HCT116 (cell line): ENCODE measurements around the gene SFXN3. TPM values are rescaled to one million over a fixed set of nuclear protein-coding genes. Genes with fewer than 3 reads are reported as not detected.

Experiments
- ATAC-seq: fragments of 200-7000 bp; cut with Tn5 transposase; 2 replicates; pipeline ENCODE4 v1.9.1; 2020; ENCODE audit warnings: mild to moderate bottlenecking, moderate library complexity
- BruUV-seq: library from RNA; stranded (reverse); fragments of 400-500 nt; replicated peaks from 2 replicates; lab custom pipeline; 2021; lab: Mats Ljungman, UMichigan
- CTCF ChIA-PET: fragments of 300-600 bp; sonication (Branson Sonifier 250); formaldehyde crosslinking; loops from one replicate; lab custom pipeline; 2021; ENCODE audit warnings: antibody characterized with exemption; lab: Charles Lee
- POLR2A ChIA-PET: fragments of 300-600, 350-600 bp; sonication (Branson Sonifier 250); formaldehyde crosslinking; loops from one replicate; lab custom pipeline; 2021; ENCODE audit warnings: antibody characterized with exemption; lab: Charles Lee
- RAD21 ChIA-PET, 2 experiments: fragments of 300-600 bp; sonication (Branson Sonifier 250); formaldehyde crosslinking; loops; one replicate each; lab custom pipeline; 2023; ENCODE audit warnings: low total read pairs in 2 of 2; ENCODE audit not compliant: uncharacterized antibody in 2 of 2, unreplicated experiment in 2 of 2, low non-redundant PET in 1 of 2; lab: Charles Lee
- DNase-seq: peaks from one replicate; pipeline ENCODE4 v3.0.0-alpha.2; 2010; ENCODE audit warnings: low read depth, low spot score
- H2AFZ ChIP-seq: fragments of 200-600 bp; shearing (Covaris generic), sonication (generic); 2 replicates; pipeline ENCODE4 v1.6.1; 2017; ENCODE audit warnings: low read depth, mixed run types, mixed read lengths, antibody characterized with exemption, low read length; ENCODE audit not compliant: poor library complexity, severe bottlenecking
- H3K27ac ChIP-seq: 2 replicates; pipeline ENCODE4 v1.5.1; 2012; ENCODE audit warnings: low read depth, low read length
- H3K27me3 ChIP-seq: fragments of 200-600 bp; sonication (generic); 2 replicates; pipeline ENCODE4 v1.6.1; 2016; ENCODE audit warnings: mixed run types, low read length, mixed read lengths; ENCODE audit not compliant: insufficient read depth
- H3K36me3 ChIP-seq, 2 experiments: fragments of 200-500 bp in 1 of 2; fragments of 200-600 bp in 1 of 2; sonication (Bioruptor generic) in 1 of 2; sonication (generic) in 1 of 2; 2 replicates each; pipeline versions ENCODE4 v1.5.1 to v1.6.1; 2014 to 2016; ENCODE audit warnings: low read length in 2 of 2, inconsistent platforms in 1 of 2, mixed read lengths in 1 of 2, mixed run types in 1 of 2; ENCODE audit not compliant: insufficient read depth in 2 of 2, control insufficient read depth in 1 of 2
- H3K4me1 ChIP-seq, 2 experiments: fragments of 200-600 bp in 1 of 2; sonication (generic) in 1 of 2; 2 replicates each; pipeline versions ENCODE4 v1.5.1 to v1.6.1; 2012 to 2017; ENCODE audit warnings: low read length in 2 of 2, inconsistent platforms in 1 of 2, mild to moderate bottlenecking in 1 of 2, mixed read lengths in 1 of 2, mixed run types in 1 of 2, moderate library complexity in 1 of 2; ENCODE audit not compliant: insufficient read depth in 2 of 2, control insufficient read depth in 1 of 2
- H3K4me2 ChIP-seq: fragments of 200-600 bp; sonication (generic); 2 replicates; pipeline ENCODE4 v1.6.1; 2017; ENCODE audit warnings: mixed run types, low read length, mixed read lengths
- H3K4me3 ChIP-seq, 2 experiments: fragments of 200-600 bp in 1 of 2; sonication (generic) in 1 of 2; replicated peaks in 1 of 2; 2 replicates each; pipeline ENCODE4 v1.5.1; 2011 to 2016; ENCODE audit warnings: low read length in 2 of 2, control low read depth in 1 of 2, low read depth in 1 of 2, mild to moderate bottlenecking in 1 of 2, mixed read lengths in 1 of 2, mixed run types in 1 of 2
- H3K79me2 ChIP-seq: fragments of 200-600 bp; sonication (generic); 2 replicates; pipeline ENCODE4 v1.6.1; 2017; ENCODE audit warnings: mild to moderate bottlenecking, mixed run types, low read length, moderate library complexity, mixed read lengths; ENCODE audit not compliant: insufficient read depth
- H3K9ac ChIP-seq: fragments of 200-600 bp; sonication (generic); 2 replicates; pipeline ENCODE4 v1.6.1; 2016; ENCODE audit warnings: low read length, mixed read lengths
- H3K9me2 ChIP-seq: fragments of 200-600 bp; sonication (generic), shearing (Covaris generic); 2 replicates; pipeline ENCODE4 v1.6.1; 2017; ENCODE audit warnings: mixed run types, mild to moderate bottlenecking, moderate library complexity; ENCODE audit not compliant: insufficient read depth
- H3K9me3 ChIP-seq, 2 experiments: fragments of 200-500 bp in 1 of 2; fragments of 200-600 bp in 1 of 2; sonication (Bioruptor generic) in 1 of 2; sonication (generic) in 1 of 2; 2 replicates each; pipeline ENCODE4 v1.6.1; 2014 to 2017; ENCODE audit warnings: low read length in 2 of 2, mixed read lengths in 2 of 2, inconsistent platforms in 1 of 2, low read depth in 1 of 2, mild to moderate bottlenecking in 1 of 2, mixed run types in 1 of 2, moderate library complexity in 1 of 2; ENCODE audit not compliant: control insufficient read depth in 1 of 2, insufficient read depth in 1 of 2
- H4K20me1 ChIP-seq: fragments of 200-600 bp; sonication (generic), shearing (Covaris generic); 2 replicates; pipeline ENCODE4 v1.6.1; 2017; ENCODE audit warnings: mixed run types, mild to moderate bottlenecking, moderate library complexity; ENCODE audit not compliant: insufficient read depth
- ATF3 ChIP-seq: IDR thresholded peaks from 2 replicates; pipeline ENCODE4 v1.6.1; 2012
- CBX3 ChIP-seq: IDR thresholded peaks from 2 replicates; pipeline ENCODE4 v1.6.1; 2012; ENCODE audit warnings: low read depth
- CEBPB ChIP-seq: IDR thresholded peaks from 2 replicates; pipeline ENCODE4 v1.6.1; 2012; ENCODE audit warnings: low read depth
- EGR1 ChIP-seq: IDR thresholded peaks from 2 replicates; pipeline ENCODE4 v1.6.1; 2012; ENCODE audit warnings: low read depth
- EZH2phosphoT487 ChIP-seq: fragments of 200-600 bp; IDR thresholded peaks from 2 replicates; pipeline ENCODE4 v1.6.1; 2018; ENCODE audit warnings: antibody characterized with exemption, borderline replicate concordance
- FOSL1 ChIP-seq: IDR thresholded peaks from 2 replicates; pipeline ENCODE4 v1.6.1; 2012; ENCODE audit warnings: low read depth
- JUND ChIP-seq: IDR thresholded peaks from 2 replicates; pipeline ENCODE4 v1.6.1; 2012
- MAX ChIP-seq: IDR thresholded peaks from 2 replicates; pipeline ENCODE4 v1.6.1; 2012
- POLR2AphosphoS5 ChIP-seq: IDR thresholded peaks from 2 replicates; pipeline ENCODE4 v1.6.1; 2011; ENCODE audit warnings: mild to moderate bottlenecking, low read depth, low read length, moderate library complexity
- RAD21 ChIP-seq: IDR thresholded peaks from 2 replicates; pipeline ENCODE4 v1.6.1; 2012; ENCODE audit warnings: low read depth, mild to moderate bottlenecking
- SP1 ChIP-seq: IDR thresholded peaks from 2 replicates; pipeline ENCODE4 v1.6.1; 2012; ENCODE audit warnings: low read depth
- YY1 ChIP-seq: IDR thresholded peaks from 2 replicates; pipeline ENCODE4 v1.6.1; 2011; ENCODE audit warnings: low read length, low read depth, moderate library complexity, mild to moderate bottlenecking; ENCODE audit not compliant: insufficient replicate concordance; ENCODE audit errors: extremely low read depth
- ZFX ChIP-seq: fragments of 450-650 bp; IDR thresholded peaks from 2 replicates; pipeline ENCODE4 v1.6.1; 2017
- intact Hi-C: fragments of 100-400 bp; cut with micrococcal nuclease; formaldehyde crosslinking; loops from 2 replicates; pipeline ENCODE4 v1.10.0; 2022
- total RNA-seq: library from RNA; stranded (reverse); gene quantifications from one replicate; pipeline ENCODE4 v1.2.1, GENCODE V29; 2021; ENCODE audit not compliant: unreplicated experiment
- TF ChIP-seq, protein P1 (sequence below): IDR thresholded peaks from 2 replicates; pipeline ENCODE4 v1.6.1; 2012; ENCODE audit warnings: low read depth
- TF ChIP-seq, protein P2 (sequence below), 3 experiments: fragments of 200-600 bp in 1 of 3; sonication (generic) in 1 of 3; IDR thresholded peaks in 2 of 3; conservative IDR thresholded peaks in 1 of 3; 2 replicates each; pipeline ENCODE4 v1.5.1; 2012 to 2017; ENCODE audit warnings: low read depth in 2 of 3, low read length in 2 of 3, antibody characterized with exemption in 1 of 3, borderline replicate concordance in 1 of 3, control low read depth in 1 of 3, mild to moderate bottlenecking in 1 of 3, mixed read lengths in 1 of 3, mixed run types in 1 of 3, moderate library complexity in 1 of 3; ENCODE audit not compliant: insufficient read depth in 1 of 3

The SFXN3 gene
- total RNA-seq, 1 experiment from 2014 or later, result 52.5 TPM

DNA sequence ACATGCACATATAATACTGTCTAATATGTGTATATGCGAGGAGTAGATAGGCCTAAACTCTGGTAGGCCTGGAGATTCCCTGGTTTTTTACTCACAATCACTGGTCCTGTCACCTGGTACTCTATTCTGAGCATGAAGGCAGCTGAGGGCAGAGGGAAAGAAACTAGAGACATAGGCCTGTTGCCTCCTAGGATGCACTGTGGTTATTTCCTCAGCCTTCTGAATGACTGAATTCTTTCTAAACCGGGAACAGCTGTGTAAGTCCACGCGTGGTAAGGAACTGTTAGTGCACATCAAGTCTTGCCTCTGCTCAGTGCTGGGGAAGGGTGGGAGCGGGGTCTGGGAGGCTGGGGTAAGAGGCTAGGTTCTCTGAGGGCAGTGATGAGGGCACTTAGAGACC is 38.4 kb downstream of the SFXN3 start:
- no peak for ATAC-seq
- no peaks in the 10 kb centered on the region for H3K27me3 ChIP-seq
- H3K79me2 ChIP-seq, result no peaks in the 10 kb centered on the region
- no TSS peak for BruUV-seq
- CTCF ChIA-PET, result interaction anchor here (0.7 to 8.3 kb wide), 7 partner anchors 8 to 72 kb away, joined by 3 to 91 read pairs (median 9); partner anchors contain the start of gene KAZALD1
- H3K9me3 ChIP-seq, result no peaks in the 10 kb centered on the region
- no peaks in the 10 kb centered on the region for H3K9me2 ChIP-seq
- H3K36me3 ChIP-seq, result no peaks in the 10 kb centered on the region
- RAD21 ChIA-PET, result interaction anchor here in 1 of 2 experiments (1.5 kb wide), 1 partner anchor 9 kb away, joined by 4 read pairs; no protein-coding TSS in a partner anchor
- no peak overlapping the region for H3K9ac ChIP-seq
- H4K20me1 ChIP-seq, result no peaks in the 10 kb centered on the region
- H3K4me1 ChIP-seq, result peaks cover 20 to 60% of the 10 kb centered on the region in 2 experiments
- no peak overlapping the region for H3K4me2 ChIP-seq
- no peak for TF ChIP-seq ZFX
- TF ChIP-seq POLR2AphosphoS5, result no peak
- no peak for TF ChIP-seq FOSL1
- TF ChIP-seq, protein P1, sequence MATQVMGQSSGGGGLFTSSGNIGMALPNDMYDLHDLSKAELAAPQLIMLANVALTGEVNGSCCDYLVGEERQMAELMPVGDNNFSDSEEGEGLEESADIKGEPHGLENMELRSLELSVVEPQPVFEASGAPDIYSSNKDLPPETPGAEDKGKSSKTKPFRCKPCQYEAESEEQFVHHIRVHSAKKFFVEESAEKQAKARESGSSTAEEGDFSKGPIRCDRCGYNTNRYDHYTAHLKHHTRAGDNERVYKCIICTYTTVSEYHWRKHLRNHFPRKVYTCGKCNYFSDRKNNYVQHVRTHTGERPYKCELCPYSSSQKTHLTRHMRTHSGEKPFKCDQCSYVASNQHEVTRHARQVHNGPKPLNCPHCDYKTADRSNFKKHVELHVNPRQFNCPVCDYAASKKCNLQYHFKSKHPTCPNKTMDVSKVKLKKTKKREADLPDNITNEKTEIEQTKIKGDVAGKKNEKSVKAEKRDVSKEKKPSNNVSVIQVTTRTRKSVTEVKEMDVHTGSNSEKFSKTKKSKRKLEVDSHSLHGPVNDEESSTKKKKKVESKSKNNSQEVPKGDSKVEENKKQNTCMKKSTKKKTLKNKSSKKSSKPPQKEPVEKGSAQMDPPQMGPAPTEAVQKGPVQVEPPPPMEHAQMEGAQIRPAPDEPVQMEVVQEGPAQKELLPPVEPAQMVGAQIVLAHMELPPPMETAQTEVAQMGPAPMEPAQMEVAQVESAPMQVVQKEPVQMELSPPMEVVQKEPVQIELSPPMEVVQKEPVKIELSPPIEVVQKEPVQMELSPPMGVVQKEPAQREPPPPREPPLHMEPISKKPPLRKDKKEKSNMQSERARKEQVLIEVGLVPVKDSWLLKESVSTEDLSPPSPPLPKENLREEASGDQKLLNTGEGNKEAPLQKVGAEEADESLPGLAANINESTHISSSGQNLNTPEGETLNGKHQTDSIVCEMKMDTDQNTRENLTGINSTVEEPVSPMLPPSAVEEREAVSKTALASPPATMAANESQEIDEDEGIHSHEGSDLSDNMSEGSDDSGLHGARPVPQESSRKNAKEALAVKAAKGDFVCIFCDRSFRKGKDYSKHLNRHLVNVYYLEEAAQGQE, result no peak
- TF ChIP-seq ATF3, result no peak
- TF ChIP-seq JUND, result no peak
- no peak for TF ChIP-seq MAX
- TF ChIP-seq SP1, result no peak
- TF ChIP-seq, protein P2, sequence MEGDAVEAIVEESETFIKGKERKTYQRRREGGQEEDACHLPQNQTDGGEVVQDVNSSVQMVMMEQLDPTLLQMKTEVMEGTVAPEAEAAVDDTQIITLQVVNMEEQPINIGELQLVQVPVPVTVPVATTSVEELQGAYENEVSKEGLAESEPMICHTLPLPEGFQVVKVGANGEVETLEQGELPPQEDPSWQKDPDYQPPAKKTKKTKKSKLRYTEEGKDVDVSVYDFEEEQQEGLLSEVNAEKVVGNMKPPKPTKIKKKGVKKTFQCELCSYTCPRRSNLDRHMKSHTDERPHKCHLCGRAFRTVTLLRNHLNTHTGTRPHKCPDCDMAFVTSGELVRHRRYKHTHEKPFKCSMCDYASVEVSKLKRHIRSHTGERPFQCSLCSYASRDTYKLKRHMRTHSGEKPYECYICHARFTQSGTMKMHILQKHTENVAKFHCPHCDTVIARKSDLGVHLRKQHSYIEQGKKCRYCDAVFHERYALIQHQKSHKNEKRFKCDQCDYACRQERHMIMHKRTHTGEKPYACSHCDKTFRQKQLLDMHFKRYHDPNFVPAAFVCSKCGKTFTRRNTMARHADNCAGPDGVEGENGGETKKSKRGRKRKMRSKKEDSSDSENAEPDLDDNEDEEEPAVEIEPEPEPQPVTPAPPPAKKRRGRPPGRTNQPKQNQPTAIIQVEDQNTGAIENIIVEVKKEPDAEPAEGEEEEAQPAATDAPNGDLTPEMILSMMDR (IDR thresholded peaks at IDR 0.05 in 2 of 3, conservative IDR thresholded peaks at IDR 0.05 in 1 of 3; ENCODE audit: borderline replicate concordance in 1 of 3, insufficient read depth in 1 of 3, low read depth in 2 of 3, low read length in 2 of 3), result no peak
- no peak for TF ChIP-seq CEBPB
- no peak for TF ChIP-seq YY1
- TF ChIP-seq CBX3, result no peak
- no peak for TF ChIP-seq EGR1
- no peak for TF ChIP-seq RAD21
- TF ChIP-seq EZH2phosphoT487, result no peak
- TF ChIP-seq, all 23 proteins: peak for 0
- H3K27ac ChIP-seq, result no peak overlapping the region
- H3K4me3 ChIP-seq, result no peak overlapping the region
- intact Hi-C loops, result loop anchor here (10.0 kb wide), 1 partner anchor 505 kb away; no protein-coding TSS in a partner anchor
- no peak for DNase-seq
- POLR2A ChIA-PET, result interaction anchor here (0.9 to 1.5 kb wide), 3 partner anchors 8 to 73 kb away, joined by 3 to 6 read pairs (median 4); partner anchors contain the start of gene KAZALD1
- H2AFZ ChIP-seq, result no peak overlapping the region
